AG04450 (cell line): ENCODE data around the gene ZBTB14. TPM values are rescaled to one million over a fixed set of nuclear protein-coding genes. Genes with fewer than 3 reads are reported as not detected.

Experiments
- CTCF ChIA-PET: fragments of 300-600, 350-600 bp; formaldehyde crosslinking; extraction: SDS; loops from one replicate; lab custom pipeline; 2022; ENCODE audit warnings: antibody characterized with exemption, inconsistent platforms; lab: Charles Lee
- POLR2A ChIA-PET: fragments of 350-600 bp; formaldehyde crosslinking; extraction: SDS; loops from one replicate; lab custom pipeline; 2021; ENCODE audit warnings: antibody characterized with exemption, inconsistent platforms; lab: Yijun Ruan, JAX
- DNase-seq: peaks from one replicate; pipeline ENCODE4 v3.0.0-alpha.2; 2011; ENCODE audit warnings: low read depth, low spot score
- H3K27ac ChIP-seq: one replicate; pipeline ENCODE4 v1.5.1; 2012; ENCODE audit warnings: low read depth, low read length, control low read depth
- H3K27me3 ChIP-seq: one replicate; pipeline ENCODE4 v1.6.0; 2012; ENCODE audit warnings: low read length; ENCODE audit not compliant: control insufficient read depth, insufficient read depth
- H3K4me3 ChIP-seq: 2 replicates; pipeline ENCODE4 v1.5.1; 2011; ENCODE audit warnings: mild to moderate bottlenecking, low read depth, low read length, control low read depth
- H3K9me3 ChIP-seq: 2 replicates; pipeline ENCODE4 v1.5.1; 2012; ENCODE audit warnings: low read length; ENCODE audit not compliant: control insufficient read depth, insufficient read depth
- CTCF ChIP-seq: IDR thresholded peaks from 2 replicates; pipeline ENCODE4 v1.5.1; 2011; ENCODE audit warnings: low read depth, low read length, control low read depth, inconsistent platforms
- polyA plus RNA-seq: library from polyadenylated mRNA; depleted of rRNA; stranded (reverse); fragments of >200 nt; gene quantifications from 2 replicates; pipeline ENCODE4 v1.2.3, GENCODE V29; 2011

The ZBTB14 gene
- polyA plus RNA-seq, 1 experiment = 17.7 TPM

- CTCF ChIA-PET = no interaction called here
- H3K27ac ChIP-seq = no peak overlapping the region
- H3K4me3 ChIP-seq = no peak overlapping the region
- DNase-seq = no peak
- POLR2A ChIA-PET = no interaction called here
- no peaks in the 10 kb centered on the region for H3K9me3 ChIP-seq
- H3K27me3 ChIP-seq = no peaks in the 10 kb centered on the region
- TF ChIP-seq CTCF = no peak
Observed at GRCh38 chr18:5284808-5285207, 10.7 kb downstream of the ZBTB14 start.

DNA sequence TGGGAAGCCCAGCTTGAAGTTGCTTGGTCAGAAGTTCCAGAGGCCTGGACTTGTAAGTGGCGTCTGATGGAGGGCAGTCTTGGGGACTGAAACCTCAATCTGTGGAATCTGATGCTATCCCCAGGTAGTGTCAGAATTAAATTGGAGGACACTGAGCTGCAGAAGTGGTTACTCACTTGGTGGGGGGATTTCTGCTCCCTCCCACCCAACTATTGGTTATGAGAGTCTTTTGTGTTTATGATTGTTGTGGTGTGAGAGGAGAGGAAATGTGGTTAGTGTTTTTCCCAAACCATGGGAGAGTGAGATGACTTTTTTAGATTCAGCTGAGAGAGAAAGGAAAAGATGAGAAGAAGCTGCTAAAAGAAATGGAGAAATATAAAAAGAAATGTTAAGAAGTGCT is 12.8 kb downstream of the ZBTB14 start:
- POLR2A ChIA-PET = no interaction called here
- CTCF ChIA-PET = no interaction called here
- no peak for DNase-seq
- H3K27ac ChIP-seq = no peak overlapping the region
- no peak for TF ChIP-seq CTCF
- H3K27me3 ChIP-seq = no peaks in the 10 kb centered on the region
- H3K4me3 ChIP-seq = no peak overlapping the region
- no peaks in the 10 kb centered on the region for H3K9me3 ChIP-seq

DNA sequence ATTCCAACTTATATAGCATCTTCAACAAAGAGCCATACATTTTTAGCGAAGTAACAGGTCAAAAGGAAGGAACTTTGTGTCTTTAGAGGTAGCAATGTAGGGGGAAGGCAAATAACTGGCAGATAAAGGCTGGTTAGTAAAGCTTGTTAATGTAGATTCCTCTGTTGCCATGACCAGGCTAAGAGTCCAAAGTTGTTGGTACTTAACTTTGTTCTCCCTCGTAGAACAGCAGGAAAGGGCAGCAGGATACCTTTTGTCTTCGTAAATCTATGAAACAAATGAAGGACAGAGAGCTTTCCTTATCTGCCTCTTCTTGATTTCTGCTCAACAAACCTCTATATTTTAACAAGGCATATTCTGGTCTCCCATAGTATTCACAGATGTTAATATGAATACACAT is 18.6 kb downstream of the ZBTB14 start:
- CTCF ChIA-PET = no interaction called here
- POLR2A ChIA-PET = no interaction called here

GRCh38 chr18:5275872-5276271 is 19.7 kb downstream of the ZBTB14 start:
- DNase-seq = no peak
- TF ChIP-seq CTCF = no peak
- Histone ChIP-seq H3K27ac (no peak overlapping the region), H3K4me3 (no peak overlapping the region), H3K9me3 (no peaks in the 10 kb centered on the region), H3K27me3 (no peaks in the 10 kb centered on the region)
- ChIA-PET POLR2A (no interaction called here), CTCF (no interaction called here)

More for the DNA sequence above, 18.6 kb downstream of the ZBTB14 start:
- Histone ChIP-seq H3K27ac (no peak overlapping the region), H3K27me3 (no peaks in the 10 kb centered on the region), H3K9me3 (no peaks in the 10 kb centered on the region), H3K4me3 (no peak overlapping the region)
- TF ChIP-seq CTCF = no peak
- no peak for DNase-seq

DNA sequence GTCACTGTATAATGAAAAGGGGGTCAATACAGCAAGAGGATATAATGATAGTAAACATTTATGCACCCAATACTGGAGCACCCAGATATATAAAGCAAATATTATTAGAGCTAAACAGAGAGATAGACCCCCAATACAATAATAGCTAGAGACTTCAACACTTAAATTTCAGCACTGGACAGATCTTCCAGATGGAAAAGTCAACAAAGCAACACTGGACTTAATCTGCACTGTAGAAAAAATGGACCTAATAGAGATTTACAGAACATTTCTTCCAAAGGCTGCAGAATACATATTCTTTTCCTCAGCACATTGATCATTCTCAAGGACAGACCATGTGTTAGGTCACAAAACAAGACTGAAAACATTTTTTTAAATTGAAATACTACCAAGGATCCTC is 26.7 kb downstream of the ZBTB14 start:
- POLR2A ChIA-PET = interaction anchor here (0.6 kb wide), 1 partner anchor 377 kb away, joined by 3 read pairs; no protein-coding TSS in a partner anchor
- no peaks in the 10 kb centered on the region for H3K9me3 ChIP-seq
- no peak for DNase-seq
- no peak for TF ChIP-seq CTCF
- no peaks in the 10 kb centered on the region for H3K27me3 ChIP-seq
- H3K4me3 ChIP-seq = no peak overlapping the region
- H3K27ac ChIP-seq = no peak overlapping the region
- CTCF ChIA-PET = no interaction called here
